ENCODE data around the gene YIPF5.

- no peak for TF ChIP-seq CTCF (IDR thresholded peaks at IDR 0.05)
- TF ChIP-seq POLR2A (IDR thresholded peaks at IDR 0.05), result no peak
Measured at GRCh38 chr5:144191531-144191930, 21.1 kb upstream of the YIPF5 start.

All from suprapubic skin (tissue), 3 donors.